ENCODE measurements around the gene KIF1A. TPM values are rescaled to one million over a fixed set of nuclear protein-coding genes. Genes with fewer than 3 reads are reported as not detected.

Gene KIF1A
- total RNA-seq, 6 experiments from 2014 or later: not detected

GRCh38 chr2:240812301-240812680 is 7.7 kb downstream of the KIF1A start:
- no peak for DNase-seq
- no peaks in the 10 kb centered on the region for H3K4me1 Mint-ChIP-seq (ENCODE audit: low read depth)
- TF ChIP-seq CTCF (IDR thresholded peaks at IDR 0.05): no peak
- H3K9me3 Mint-ChIP-seq: peaks cover 31% of the 10 kb centered on the region
- H3K36me3 Mint-ChIP-seq (ENCODE audit: low read depth): peaks cover 10% of the 10 kb centered on the region
- H3K27me3 Mint-ChIP-seq (ENCODE audit: insufficient read depth): peaks cover 7% of the 10 kb centered on the region
- no peak overlapping the region for H3K4me3 Mint-ChIP-seq
- H3K27ac Mint-ChIP-seq: no peak overlapping the region

GRCh38 chr2:240811346-240812300 is 8.4 kb downstream of the KIF1A start:
- Mint-ChIP-seq H3K4me1 (ENCODE audit: low read depth) (no peaks in the 10 kb centered on the region), H3K4me3 (no peak overlapping the region), H3K9me3 (peaks cover 31% of the 10 kb centered on the region), H3K27ac (no peak overlapping the region), H3K36me3 (ENCODE audit: low read depth) (peaks cover 10% of the 10 kb centered on the region), H3K27me3 (ENCODE audit: insufficient read depth) (peaks cover 7% of the 10 kb centered on the region)
- no peak for TF ChIP-seq CTCF (IDR thresholded peaks at IDR 0.05)
- DNase-seq: no peak

- Mint-ChIP-seq H3K4me3 (no peak overlapping the region), H3K36me3 (ENCODE audit: low read depth) (peaks cover 10% of the 10 kb centered on the region), H3K9me3 (peaks cover 31% of the 10 kb centered on the region), H3K4me1 (ENCODE audit: low read depth) (no peaks in the 10 kb centered on the region), H3K27ac (no peak overlapping the region), H3K27me3 (ENCODE audit: insufficient read depth) (peaks cover 15% of the 10 kb centered on the region)
- TF ChIP-seq CTCF (IDR thresholded peaks at IDR 0.05): no peak
- no peak for DNase-seq
These were observed 9.4 kb downstream of the KIF1A start for GRCh38 chr2:240810621-240811020.

DNA sequence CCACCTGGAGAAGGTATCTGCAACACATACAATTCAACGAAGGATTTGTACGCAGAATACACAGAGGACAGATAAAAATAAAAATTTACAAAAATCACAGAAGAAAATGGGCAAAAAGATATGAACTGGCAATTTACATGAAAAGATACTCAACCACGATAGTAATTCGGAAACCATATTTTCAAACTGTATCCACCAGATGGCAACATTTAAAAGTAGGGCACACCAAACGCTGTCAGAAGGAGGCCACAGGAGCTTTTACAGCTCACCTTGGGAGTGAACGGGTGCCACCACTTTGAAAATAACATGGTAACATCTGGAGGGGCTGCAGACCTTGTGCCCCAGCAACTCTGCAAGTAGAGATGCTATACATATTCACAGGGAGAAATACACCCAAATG is 9.8 kb downstream of the KIF1A start:
- DNase-seq: no peak
- H3K27ac Mint-ChIP-seq: no peak overlapping the region
- H3K4me3 Mint-ChIP-seq: no peak overlapping the region
- peaks cover 15% of the 10 kb centered on the region for H3K27me3 Mint-ChIP-seq (ENCODE audit: insufficient read depth)
- peaks cover 31% of the 10 kb centered on the region for H3K9me3 Mint-ChIP-seq
- TF ChIP-seq CTCF (IDR thresholded peaks at IDR 0.05): peak; percentile 61; the same call in 1 of the 2 replicates
- H3K36me3 Mint-ChIP-seq (ENCODE audit: low read depth): peaks cover 10% of the 10 kb centered on the region
- H3K4me1 Mint-ChIP-seq (ENCODE audit: low read depth): no peaks in the 10 kb centered on the region

GRCh38 chr2:240809276-240809675 is 10.7 kb downstream of the KIF1A start:
- no peak for TF ChIP-seq CTCF (IDR thresholded peaks at IDR 0.05)
- Mint-ChIP-seq H3K9me3 (peaks cover 25% of the 10 kb centered on the region), H3K4me1 (ENCODE audit: low read depth) (no peaks in the 10 kb centered on the region), H3K4me3 (no peak overlapping the region), H3K36me3 (ENCODE audit: low read depth) (peaks cover 8% of the 10 kb centered on the region), H3K27ac (no peak overlapping the region), H3K27me3 (ENCODE audit: insufficient read depth) (peaks cover 20% of the 10 kb centered on the region)
- no peak for DNase-seq
